SU-DHL-6 (cell line): Measurements from ENCODE around the gene TPM4.

ENCODE experiments used
- H2AFZ ChIP-seq: fragments of 200-600 bp; sonication (generic); 2 replicates; pipeline ENCODE4 v1.6.1; 2014; ENCODE audit warnings: low read depth, mild to moderate bottlenecking, moderate library complexity, mixed read lengths, antibody characterized with exemption, low read length; ENCODE audit not compliant: severe bottlenecking
- H3F3A ChIP-seq: fragments of 200-600 bp; shearing (Covaris generic); 2 replicates; pipeline ENCODE4 v1.6.0; 2016; ENCODE audit warnings: antibody characterized with exemption, mild to moderate bottlenecking; ENCODE audit not compliant: insufficient read depth
- H3K27ac ChIP-seq: fragments of 200-600 bp; sonication (generic); 2 replicates; pipeline ENCODE4 v1.5.1; 2016; ENCODE audit warnings: low read depth, mild to moderate bottlenecking, low read length, moderate library complexity, mixed read lengths
- H3K27me3 ChIP-seq: fragments of 200-600 bp; sonication (generic), shearing (Covaris generic); 2 replicates; pipeline ENCODE4 v1.6.0; 2014; ENCODE audit warnings: mild to moderate bottlenecking, low read length
- H3K36me3 ChIP-seq: fragments of 200-600 bp; sonication (generic); 2 replicates; pipeline ENCODE4 v1.6.1; 2014; ENCODE audit warnings: mild to moderate bottlenecking, low read length, mixed read lengths
- H3K4me2 ChIP-seq: fragments of 300-600, 200-600 bp; shearing (Covaris generic), sonication (generic); 2 replicates; pipeline ENCODE4 v1.6.0; 2014; ENCODE audit warnings: low read length, low read depth, mild to moderate bottlenecking; ENCODE audit not compliant: poor library complexity, severe bottlenecking
- H3K4me3 ChIP-seq: fragments of 200-600 bp; sonication (generic); 2 replicates; pipeline ENCODE4 v1.5.1; 2014; ENCODE audit warnings: antibody characterized with exemption, low read length, mild to moderate bottlenecking, mixed read lengths; ENCODE audit not compliant: insufficient read depth, poor library complexity, severe bottlenecking
- H3K79me2 ChIP-seq: fragments of 200-600 bp; sonication (generic); 2 replicates; pipeline ENCODE4 v1.6.1; 2014; ENCODE audit warnings: mild to moderate bottlenecking, low read length, moderate library complexity; ENCODE audit not compliant: insufficient read depth
- H3K9ac ChIP-seq: fragments of 200-600 bp; sonication (generic); 2 replicates; pipeline ENCODE4 v1.7.0; 2014; ENCODE audit warnings: mild to moderate bottlenecking, low read length
- H3K9me2 ChIP-seq: fragments of 200-600 bp; sonication (generic); replicated peaks from 2 replicates; pipeline ENCODE4 v1.6.1; 2014; ENCODE audit warnings: low read length; ENCODE audit not compliant: insufficient read depth
- H3K9me3 ChIP-seq: fragments of 200-600 bp; sonication (generic); 2 replicates; pipeline ENCODE4 v1.6.1; 2014; ENCODE audit warnings: low read length, mixed read lengths; ENCODE audit not compliant: insufficient read depth
- H4K20me1 ChIP-seq: fragments of 200-600 bp; sonication (generic); 2 replicates; pipeline ENCODE4 v1.6.1; 2014; ENCODE audit warnings: low read depth, mild to moderate bottlenecking, antibody characterized with exemption, low read length, moderate library complexity, mixed read lengths
- CTCF ChIP-seq: fragments of 200-600 bp; sonication (generic); IDR thresholded peaks from one replicate; pipeline ENCODE4 v1.5.1; 2017; ENCODE audit warnings: antibody characterized with exemption, mild to moderate bottlenecking, low read length, moderate library complexity; ENCODE audit not compliant: insufficient read depth, poor library complexity, severe bottlenecking
- EZH2phosphoT487 ChIP-seq: fragments of 200-600 bp; sonication (generic), shearing (Covaris generic); conservative IDR thresholded peaks from 2 replicates; pipeline ENCODE4 v1.6.1; 2018; ENCODE audit warnings: mild to moderate bottlenecking, antibody characterized with exemption, low read length, moderate library complexity, mixed read lengths

The TPM4 gene

GRCh38 chr19:16131648-16132047 is 55.4 kb downstream of the TPM4 start:
- H3F3A ChIP-seq: peaks cover 5% of the 10 kb centered on the region; the same call in 1 of the 2 replicates
- TF ChIP-seq EZH2phosphoT487 (no peak), CTCF (no peak)
- H3K9me3 ChIP-seq: no peaks in the 10 kb centered on the region
- no peaks in the 10 kb centered on the region for H3K9me2 ChIP-seq
- peaks cover 17% of the 10 kb centered on the region for H3K36me3 ChIP-seq
- no peak overlapping the region for H3K4me3 ChIP-seq
- H4K20me1 ChIP-seq: no peaks in the 10 kb centered on the region; the same call in 1 of the 2 replicates
- H3K9ac ChIP-seq: no peak overlapping the region
- H3K27me3 ChIP-seq: no peaks in the 10 kb centered on the region
- H3K27ac ChIP-seq: no peak overlapping the region
- no peak overlapping the region for H3K4me2 ChIP-seq
- H2AFZ ChIP-seq: no peak overlapping the region
- no peaks in the 10 kb centered on the region for H3K79me2 ChIP-seq

GRCh38 chr19:16133818-16134217 is 57.5 kb downstream of the TPM4 start:
- TF ChIP-seq EZH2phosphoT487 (no peak), CTCF (no peak)
- Histone ChIP-seq H3K27me3 (no peaks in the 10 kb centered on the region), H3K4me2 (no peak overlapping the region), H3K9me3 (no peaks in the 10 kb centered on the region), H3K9ac (no peak overlapping the region), H3F3A (peaks cover 5% of the 10 kb centered on the region; the same call in 1 of the 2 replicates), H4K20me1 (no peaks in the 10 kb centered on the region; the same call in 1 of the 2 replicates), H3K79me2 (no peaks in the 10 kb centered on the region), H3K36me3 (peaks cover 17% of the 10 kb centered on the region), H3K4me3 (no peak overlapping the region), H2AFZ (no peak overlapping the region), H3K27ac (no peak overlapping the region), H3K9me2 (no peaks in the 10 kb centered on the region)

- Histone ChIP-seq H3K9me2 (no peaks in the 10 kb centered on the region), H3K27me3 (no peaks in the 10 kb centered on the region), H3K27ac (no peak overlapping the region), H3K4me2 (no peak overlapping the region), H3K9me3 (no peaks in the 10 kb centered on the region), H3K36me3 (peaks cover 17% of the 10 kb centered on the region), H3K4me3 (no peak overlapping the region), H3F3A (peaks cover 5% of the 10 kb centered on the region; the same call in 1 of the 2 replicates), H3K79me2 (no peaks in the 10 kb centered on the region), H3K9ac (no peak overlapping the region), H2AFZ (no peak overlapping the region), H4K20me1 (no peaks in the 10 kb centered on the region; the same call in 1 of the 2 replicates)
- no peak for TF ChIP-seq EZH2phosphoT487
- no peak for TF ChIP-seq CTCF
Observed at GRCh38 chr19:16134510-16134909, 58.2 kb downstream of the TPM4 start.
